Occipital lobe (tissue), 3 donors: ENCODE data around the gene CABP7. TPM values are rescaled to one million over a fixed set of nuclear protein-coding genes. Genes with fewer than 3 reads are reported as not detected.
A peak's percentile ranks its signal among the peaks of the same experiment; 100 is the strongest.

Experiments
- DNase-seq: peaks from one replicate; lab custom pipeline; 2025; lab: John Stamatoyannopoulos, UW
- small RNA-seq: library from RNA; depleted of rRNA; stranded (forward); fragments of <200 nt; gene quantifications from one replicate; pipeline ENCODE3, GENCODE V24; 2014
- total RNA-seq: library from RNA; depleted of rRNA; stranded (reverse); fragments of >200 nt; gene quantifications from one replicate; pipeline ENCODE4 v1.2.3, GENCODE V29; 2014

The CABP7 gene
- total RNA-seq, 1 donor from 2014 or later: 1.1 TPM

DNA sequence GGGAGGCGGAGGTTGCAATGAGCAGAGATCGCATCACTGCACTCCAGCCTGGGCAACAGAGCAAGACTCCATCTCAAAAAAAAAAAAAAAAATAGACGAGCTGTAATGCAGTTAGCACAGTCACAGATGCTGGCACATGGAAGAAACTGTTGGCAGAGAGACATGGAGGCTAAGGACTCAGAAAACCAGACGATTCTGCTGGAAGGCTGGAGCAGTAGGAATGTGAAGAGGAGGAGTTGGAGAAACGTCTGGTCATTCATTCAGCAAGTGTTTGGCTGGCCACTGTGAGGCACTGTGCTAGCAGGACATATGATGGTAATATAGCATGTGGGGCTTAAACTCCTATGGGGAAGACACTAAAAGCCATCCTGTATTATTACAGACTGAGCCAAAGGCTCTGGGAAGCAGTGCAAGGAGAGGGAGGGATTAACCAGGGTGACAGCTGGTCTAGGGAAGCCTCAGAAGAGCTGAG lies 52.4 kb downstream of the CABP7 start:
- DNase-seq: no peak

DNA sequence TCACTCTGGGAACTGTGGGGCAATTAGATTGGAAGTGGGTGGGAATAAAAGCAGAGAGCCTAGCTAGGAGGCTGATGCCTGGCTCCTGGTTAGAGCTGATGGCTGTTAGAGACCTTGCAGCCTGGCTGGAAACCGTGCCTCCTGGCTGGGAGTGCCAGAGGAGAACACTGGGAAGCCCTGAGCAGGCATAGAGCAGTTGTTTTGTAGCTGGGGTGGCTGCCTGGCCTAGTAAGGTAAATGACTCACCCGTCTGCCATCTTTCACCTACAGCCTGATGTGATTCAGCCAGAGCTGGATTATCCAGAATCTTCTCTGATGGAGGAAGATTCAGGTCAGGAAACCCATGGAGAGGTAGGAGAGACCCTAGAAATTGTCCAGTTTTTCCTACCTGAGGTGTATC lies 53.4 kb downstream of the CABP7 start:
- DNase-seq: no peak

DNA sequence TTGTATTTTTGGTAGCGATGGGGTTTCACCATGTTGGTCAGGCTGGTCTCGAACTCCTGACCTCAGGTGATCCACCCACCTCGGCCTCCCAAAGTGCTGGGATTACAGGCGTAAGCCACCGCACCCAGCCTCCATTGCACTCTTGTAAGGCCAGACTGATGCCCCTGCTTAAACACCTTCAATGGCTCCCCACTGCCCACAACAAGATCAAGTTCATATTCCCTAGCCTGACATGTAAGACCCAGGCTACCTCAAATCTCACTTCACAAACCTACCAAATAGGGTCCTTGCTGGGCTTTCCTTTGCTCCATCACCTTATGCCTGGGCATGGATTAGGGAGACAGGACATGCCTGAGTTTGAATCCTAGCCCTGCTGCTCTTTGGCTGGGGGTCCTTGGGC lies 60.4 kb downstream of the CABP7 start:
- no peak for DNase-seq

DNA sequence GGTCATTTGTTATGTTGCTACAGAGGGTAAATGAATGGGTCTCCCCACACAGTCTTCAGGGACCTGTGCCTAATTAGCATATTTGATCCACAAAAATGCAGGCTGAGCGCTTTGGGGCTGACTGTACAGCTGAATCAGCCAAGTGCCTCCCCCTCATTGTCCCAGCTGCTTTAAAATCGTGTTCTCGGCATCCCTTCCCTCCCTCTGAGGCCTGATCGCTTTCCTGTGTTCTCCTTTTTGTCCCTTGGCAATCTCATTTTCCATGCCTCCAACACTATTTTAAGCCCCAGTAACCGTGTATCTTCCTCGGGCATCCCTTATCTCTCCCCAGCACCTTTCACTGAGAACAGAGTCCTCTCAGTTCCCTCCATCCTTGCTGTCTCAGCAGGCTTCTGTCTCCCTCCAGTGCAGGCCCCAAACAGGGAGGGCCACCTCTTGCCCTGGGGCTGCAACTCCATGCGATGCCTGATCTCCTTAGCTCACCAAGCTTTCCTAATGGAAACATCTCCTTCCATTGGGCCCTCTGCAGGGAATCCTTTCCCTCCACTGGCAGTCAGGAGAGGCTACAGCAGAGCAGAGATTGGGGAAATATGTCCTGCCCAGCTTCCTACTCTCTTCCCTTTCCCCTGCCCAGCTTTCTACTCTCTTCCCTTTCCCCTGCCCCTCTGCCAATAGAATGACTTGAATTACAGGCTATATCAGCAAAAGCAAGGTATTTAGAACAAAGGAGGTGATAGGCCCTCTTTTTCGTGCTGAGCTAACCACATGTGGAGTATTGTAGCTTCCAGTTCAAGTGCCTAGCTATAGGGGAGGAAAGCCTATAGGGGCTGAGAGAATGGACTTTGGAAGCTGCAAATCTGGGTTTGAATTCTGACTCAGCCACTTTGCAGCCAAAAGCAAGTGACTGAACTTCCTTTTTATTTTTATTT lies 61.2 kb downstream of the CABP7 start:
- DNase-seq: peak; percentile 61

Small RNA genes within 50 kb of the gene (small RNA-seq; reads per million reads assigned to genes)
- gene AC004882.2 (not detected), gene RF00019 (not detected)

Other genes with a start within 250 kb of the CABP7 start
- 0.47 TPM for gene NEFH, start 239.8 kb upstream of the CABP7 start, total RNA-seq
- gene THOC5, start 166.2 kb upstream of the CABP7 start, total RNA-seq: 33.5 TPM
- 65.4 TPM for gene NIPSNAP1, start 138.9 kb upstream of the CABP7 start, total RNA-seq
- 41.6 TPM for gene NF2, start 116.4 kb upstream of the CABP7 start, total RNA-seq
- gene ZMAT5, start 47.0 kb downstream of the CABP7 start, total RNA-seq: 10.3 TPM
- 35.7 TPM for gene UQCR10, start 47.4 kb downstream of the CABP7 start, total RNA-seq
- 12.9 TPM for gene ASCC2, start 118.3 kb downstream of the CABP7 start, total RNA-seq
- 72.7 TPM for gene MTMR3, start 163.2 kb downstream of the CABP7 start, total RNA-seq